HG03520 (cell line): Measurements from ENCODE around the gene POMT1.
"Not testable (repeated sequence)": the region's sequence is repeated elsewhere in the genome, so short reads cannot be mapped to it uniquely, and the experiment has no call there.

Source experiments
- ATAC-seq: cut with Tn5 transposase; IDR thresholded peaks from one replicate; pipeline ENCODE4 v1.9.1; 2021; ENCODE audit warnings: mild to moderate bottlenecking, moderate library complexity; ENCODE audit not compliant: unreplicated experiment

The POMT1 gene

GRCh38 chr9:131502781-131503625 lies at the start of gene POMT1:
Gene POMT1, plus strand, starts transcription at chr9:131502918. Its CDS starts 1,301 bp downstream, at chr9:131504219.
- ATAC-seq = peak; percentile 79

GRCh38 chr9:131454028-131454427 lies 48.7 kb upstream of the POMT1 start:
- ATAC-seq = no peak

- ATAC-seq = not testable (repeated sequence)
Measured at GRCh38 chr9:131455655-131456054, 47.1 kb upstream of the POMT1 start.

GRCh38 chr9:131457746-131458145 lies 45.0 kb upstream of the POMT1 start:
- ATAC-seq = no peak

GRCh38 chr9:131459056-131459455 lies 43.7 kb upstream of the POMT1 start:
- ATAC-seq = no peak

GRCh38 chr9:131461166-131461565 lies 41.6 kb upstream of the POMT1 start:
- ATAC-seq = no peak

GRCh38 chr9:131464354-131465000 lies 38.2 kb upstream of the POMT1 start:
- ATAC-seq = no peak

GRCh38 chr9:131465401-131465800 lies 37.3 kb upstream of the POMT1 start:
- ATAC-seq = no peak

GRCh38 chr9:131467214-131467935 lies 35.3 kb upstream of the POMT1 start:
- no peak for ATAC-seq

- ATAC-seq = no peak
Measured at GRCh38 chr9:131468031-131468430, 34.7 kb upstream of the POMT1 start.

- no peak for ATAC-seq
Measured at GRCh38 chr9:131469356-131469755, 33.4 kb upstream of the POMT1 start.

GRCh38 chr9:131469951-131470350 lies 32.8 kb upstream of the POMT1 start:
- no peak for ATAC-seq

GRCh38 chr9:131470581-131470991 lies 32.1 kb upstream of the POMT1 start:
- no peak for ATAC-seq

GRCh38 chr9:131472085-131472484 lies 30.6 kb upstream of the POMT1 start:
- ATAC-seq = not testable (repeated sequence)

GRCh38 chr9:131473198-131473885 lies 29.4 kb upstream of the POMT1 start:
- ATAC-seq = no peak

- ATAC-seq = no peak
Measured at GRCh38 chr9:131473891-131474290, 28.8 kb upstream of the POMT1 start.

- no peak for ATAC-seq
Measured at GRCh38 chr9:131474711-131475110, 28.0 kb upstream of the POMT1 start.

- ATAC-seq = no peak
Measured at GRCh38 chr9:131475111-131475955, 27.4 kb upstream of the POMT1 start.

GRCh38 chr9:131475956-131476776 lies 26.6 kb upstream of the POMT1 start:
- no peak for ATAC-seq
